Nephron (organoid): ENCODE measurements around the gene RASA3.
A peak's percentile ranks its signal among the peaks of the same experiment; 100 is the strongest.

ENCODE experiments used
- H3K27ac Mint-ChIP-seq, 3 experiments: 2 replicates each; pipeline ENCODE4 v1.8.0; 2020; ENCODE audit warnings: mixed read lengths in 3 of 3, mild to moderate bottlenecking in 2 of 3, moderate library complexity in 1 of 3
- H3K27me3 Mint-ChIP-seq: 2 replicates; pipeline ENCODE4 v1.8.0; 2021; ENCODE audit warnings: low read depth, mild to moderate bottlenecking, moderate library complexity, mixed read lengths
- H3K36me3 Mint-ChIP-seq: 2 replicates; pipeline ENCODE4 v1.8.0; 2020; ENCODE audit warnings: low read depth, mixed read lengths
- H3K4me1 Mint-ChIP-seq: 2 replicates; pipeline ENCODE4 v1.8.0; 2020; ENCODE audit warnings: mixed read lengths
- H3K4me3 Mint-ChIP-seq, 3 experiments: 2 replicates each; pipeline ENCODE4 v1.8.0; 2020; ENCODE audit warnings: mild to moderate bottlenecking in 3 of 3, mixed read lengths in 3 of 3, moderate library complexity in 2 of 3
- H3K9me3 Mint-ChIP-seq: 2 replicates; pipeline ENCODE4 v1.8.0; 2020; ENCODE audit warnings: mixed read lengths
- TF ChIP-seq, protein P1 (sequence below), 3 experiments: fragments of 200-600 bp; sonication (generic); IDR thresholded peaks; one replicate each; pipeline ENCODE4 v1.5.0; 2021; ENCODE audit warnings: antibody characterized with exemption in 3 of 3; ENCODE audit not compliant: unreplicated experiment in 3 of 3

RASA3 gene

DNA sequence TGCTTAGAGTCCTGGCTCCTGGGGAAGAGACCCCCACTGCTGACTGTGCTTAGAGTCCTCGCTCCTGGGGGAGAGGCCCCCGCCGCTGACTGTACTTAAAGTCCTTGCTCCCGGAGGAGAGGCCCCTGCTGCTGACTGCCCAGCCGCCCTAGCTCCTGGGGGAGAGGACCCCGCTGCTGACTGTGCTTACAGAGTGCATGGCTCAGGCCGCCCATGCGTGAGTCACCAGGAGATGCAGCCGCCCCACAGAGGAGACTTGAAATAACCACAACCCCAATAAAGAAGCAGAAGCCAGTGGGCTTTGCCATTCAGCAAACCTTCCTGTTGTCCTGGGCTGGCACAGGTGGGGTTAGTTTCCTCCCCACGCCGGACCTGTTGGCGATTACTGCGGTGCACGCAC, 79.4 kb downstream of the RASA3 start:
- H3K27ac Mint-ChIP-seq: peak overlapping the region in 2 of 3 experiments; percentile 14 to 21
- H3K4me3 Mint-ChIP-seq: no peak overlapping the region
- H3K9me3 Mint-ChIP-seq: no peaks in the 10 kb centered on the region
- H3K4me1 Mint-ChIP-seq: peaks cover 16% of the 10 kb centered on the region
- H3K36me3 Mint-ChIP-seq: no peaks in the 10 kb centered on the region
- no peaks in the 10 kb centered on the region for H3K27me3 Mint-ChIP-seq
- TF ChIP-seq, protein P1, sequence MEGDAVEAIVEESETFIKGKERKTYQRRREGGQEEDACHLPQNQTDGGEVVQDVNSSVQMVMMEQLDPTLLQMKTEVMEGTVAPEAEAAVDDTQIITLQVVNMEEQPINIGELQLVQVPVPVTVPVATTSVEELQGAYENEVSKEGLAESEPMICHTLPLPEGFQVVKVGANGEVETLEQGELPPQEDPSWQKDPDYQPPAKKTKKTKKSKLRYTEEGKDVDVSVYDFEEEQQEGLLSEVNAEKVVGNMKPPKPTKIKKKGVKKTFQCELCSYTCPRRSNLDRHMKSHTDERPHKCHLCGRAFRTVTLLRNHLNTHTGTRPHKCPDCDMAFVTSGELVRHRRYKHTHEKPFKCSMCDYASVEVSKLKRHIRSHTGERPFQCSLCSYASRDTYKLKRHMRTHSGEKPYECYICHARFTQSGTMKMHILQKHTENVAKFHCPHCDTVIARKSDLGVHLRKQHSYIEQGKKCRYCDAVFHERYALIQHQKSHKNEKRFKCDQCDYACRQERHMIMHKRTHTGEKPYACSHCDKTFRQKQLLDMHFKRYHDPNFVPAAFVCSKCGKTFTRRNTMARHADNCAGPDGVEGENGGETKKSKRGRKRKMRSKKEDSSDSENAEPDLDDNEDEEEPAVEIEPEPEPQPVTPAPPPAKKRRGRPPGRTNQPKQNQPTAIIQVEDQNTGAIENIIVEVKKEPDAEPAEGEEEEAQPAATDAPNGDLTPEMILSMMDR (IDR thresholded peaks at IDR 0.05; ENCODE audit: unreplicated experiment in 3 of 3): no peak

- peak overlapping the region in 1 of 3 experiments; percentile 4 for H3K27ac Mint-ChIP-seq
- TF ChIP-seq, protein P1 (IDR thresholded peaks at IDR 0.05; ENCODE audit: unreplicated experiment in 3 of 3): no peak
- no peaks in the 10 kb centered on the region for H3K36me3 Mint-ChIP-seq
- peaks cover 37% of the 10 kb centered on the region for H3K4me1 Mint-ChIP-seq
- no peaks in the 10 kb centered on the region for H3K27me3 Mint-ChIP-seq
- H3K9me3 Mint-ChIP-seq: peaks cover 3% of the 10 kb centered on the region
- H3K4me3 Mint-ChIP-seq: no peak overlapping the region
These were observed 81.6 kb downstream of the RASA3 start for GRCh38 chr13:114050536-114051450.

GRCh38 chr13:114049626-114050101, 82.8 kb downstream of the RASA3 start:
- Mint-ChIP-seq H3K27me3 (no peaks in the 10 kb centered on the region), H3K36me3 (peaks cover 4% of the 10 kb centered on the region), H3K9me3 (peaks cover 3% of the 10 kb centered on the region), H3K4me1 (peaks cover 46% of the 10 kb centered on the region), H3K27ac (peak overlapping the region; percentile 40 to 90 (median 72)), H3K4me3 (no peak overlapping the region)
- TF ChIP-seq, protein P1 (IDR thresholded peaks at IDR 0.05; ENCODE audit: unreplicated experiment in 3 of 3): no peak

- H3K27me3 Mint-ChIP-seq: no peaks in the 10 kb centered on the region
- peaks cover 50% of the 10 kb centered on the region for H3K4me1 Mint-ChIP-seq
- no peak overlapping the region for H3K4me3 Mint-ChIP-seq
- peaks cover 3% of the 10 kb centered on the region for H3K9me3 Mint-ChIP-seq
- H3K36me3 Mint-ChIP-seq: peaks cover 7% of the 10 kb centered on the region
- TF ChIP-seq, protein P1 (IDR thresholded peaks at IDR 0.05; ENCODE audit: unreplicated experiment in 3 of 3): no peak
- peak overlapping the region; percentile 40 to 90 (median 72) for H3K27ac Mint-ChIP-seq
These were observed 83.4 kb downstream of the RASA3 start for GRCh38 chr13:114049026-114049425.

DNA sequence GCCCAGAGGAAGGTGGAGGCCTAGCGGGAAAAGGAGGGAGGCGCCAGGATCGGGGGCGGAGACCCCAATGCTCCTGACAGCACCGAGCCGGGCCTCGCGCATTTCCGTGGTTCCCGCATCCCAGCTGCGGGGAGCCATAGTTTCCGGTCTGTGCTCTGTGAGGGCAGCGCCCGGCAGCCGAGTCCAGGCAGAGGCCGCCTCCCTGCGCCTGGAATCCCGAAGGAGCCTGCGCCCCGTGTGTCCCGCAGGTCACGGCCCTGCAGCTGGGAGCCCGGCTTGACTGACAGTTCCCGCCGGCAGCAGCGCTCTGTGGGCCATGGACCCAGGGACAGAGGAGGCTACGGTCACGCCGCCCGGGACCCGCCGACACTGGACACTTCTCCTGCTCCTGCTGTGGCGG, 84.0 kb downstream of the RASA3 start:
- H3K4me3 Mint-ChIP-seq: no peak overlapping the region
- no peak overlapping the region for H3K27ac Mint-ChIP-seq
- no peaks in the 10 kb centered on the region for H3K27me3 Mint-ChIP-seq
- peaks cover 3% of the 10 kb centered on the region for H3K9me3 Mint-ChIP-seq
- peaks cover 7% of the 10 kb centered on the region for H3K36me3 Mint-ChIP-seq
- TF ChIP-seq, protein P1 (IDR thresholded peaks at IDR 0.05; ENCODE audit: unreplicated experiment in 3 of 3): no peak
- H3K4me1 Mint-ChIP-seq: peaks cover 49% of the 10 kb centered on the region
